ENCODE data around the gene AGMO.

AGMO gene

GRCh38 chr7:15219758-15220157, 342.1 kb downstream of the AGMO start:
- DNase-seq (ENCODE audit: low read depth), result no peak

- no peak for DNase-seq (ENCODE audit: low read depth)
Measured at GRCh38 chr7:15218261-15218660, 343.6 kb downstream of the AGMO start.

GRCh38 chr7:15215616-15216015, 346.2 kb downstream of the AGMO start:
- DNase-seq (ENCODE audit: low read depth), result peak; percentile 24

GRCh38 chr7:15214976-15215375, 346.8 kb downstream of the AGMO start:
- DNase-seq (ENCODE audit: low read depth), result no peak

GRCh38 chr7:15213093-15213492, 348.7 kb downstream of the AGMO start:
- DNase-seq (ENCODE audit: low read depth), result no peak

GRCh38 chr7:15209429-15209828, 352.4 kb downstream of the AGMO start:
- no peak for DNase-seq (ENCODE audit: low read depth)

GRCh38 chr7:15204421-15204820, 357.4 kb downstream of the AGMO start:
- DNase-seq (ENCODE audit: low read depth), result no peak

- DNase-seq (ENCODE audit: low read depth), result no peak
Measured at GRCh38 chr7:15199482-15199881, 362.3 kb downstream of the AGMO start.

- DNase-seq (ENCODE audit: low read depth), result no peak
Measured at GRCh38 chr7:15197042-15197977, 364.5 kb downstream of the AGMO start.

- DNase-seq (ENCODE audit: low read depth), result no peak
Measured at GRCh38 chr7:15178065-15178464, 383.8 kb downstream of the AGMO start.

- DNase-seq (ENCODE audit: low read depth), result no peak
Measured at GRCh38 chr7:15176089-15176488, 385.7 kb downstream of the AGMO start.

GRCh38 chr7:15175152-15175551, 386.7 kb downstream of the AGMO start:
- no peak for DNase-seq (ENCODE audit: low read depth)

GRCh38 chr7:15174485-15174884, 387.3 kb downstream of the AGMO start:
- DNase-seq (ENCODE audit: low read depth), result no peak

- DNase-seq (ENCODE audit: low read depth), result no peak
Measured at GRCh38 chr7:15168489-15168888, 393.3 kb downstream of the AGMO start.

GRCh38 chr7:15167912-15168311, 393.9 kb downstream of the AGMO start:
- DNase-seq (ENCODE audit: low read depth), result no peak

- DNase-seq (ENCODE audit: low read depth), result no peak
Measured at GRCh38 chr7:15166620-15167019, 395.2 kb downstream of the AGMO start.

- DNase-seq (ENCODE audit: low read depth), result no peak
Measured at GRCh38 chr7:15159261-15159660, 402.6 kb downstream of the AGMO start.

GRCh38 chr7:15158141-15158810, 403.5 kb downstream of the AGMO start:
- no peak for DNase-seq (ENCODE audit: low read depth)
